Fibroblast of lung (primary cell): ENCODE measurements around the gene LGI2. TPM values are rescaled to one million over a fixed set of nuclear protein-coding genes. Genes with fewer than 3 reads are reported as not detected.

Experiments used
- DNase-seq, 2 donors: peaks; one replicate each; pipeline versions ENCODE4 v3.0.0 to v3.0.0-alpha.2; 2010; ENCODE audit warnings: low read depth in 2 of 2
- H2AFZ ChIP-seq: 2 replicates; pipeline ENCODE4 v1.5.1; 2012; ENCODE audit warnings: low read length, control low read depth, inconsistent platforms
- H3K27ac ChIP-seq: 2 replicates; pipeline ENCODE4 v1.5.1; 2011; ENCODE audit warnings: low read length, control low read depth; ENCODE audit not compliant: insufficient read depth
- H3K27me3 ChIP-seq: 2 replicates; pipeline ENCODE4 v1.5.1; 2011; ENCODE audit warnings: mild to moderate bottlenecking, low read length; ENCODE audit not compliant: control insufficient read depth, insufficient read depth
- H3K36me3 ChIP-seq: 2 replicates; pipeline ENCODE4 v1.5.1; 2011; ENCODE audit warnings: low read length; ENCODE audit not compliant: control insufficient read depth, insufficient read depth
- H3K4me1 ChIP-seq: 2 replicates; pipeline ENCODE4 v1.5.1; 2011; ENCODE audit warnings: low read length; ENCODE audit not compliant: control insufficient read depth, insufficient read depth; ENCODE audit errors: extremely low read depth
- H3K4me2 ChIP-seq: 2 replicates; pipeline ENCODE4 v1.5.1; 2011; ENCODE audit warnings: low read length, control low read depth; ENCODE audit not compliant: insufficient read depth; ENCODE audit errors: extremely low read depth
- H3K4me3 ChIP-seq, 4 experiments: fragments of 200-600 bp in 1 of 4; sonication (generic) in 1 of 4; replicated peaks in 1 of 4; 2 replicates each; pipeline ENCODE4 v1.5.1; 2011 to 2016; ENCODE audit warnings: low read length in 4 of 4, low read depth in 3 of 4, mild to moderate bottlenecking in 3 of 4, control low read depth in 2 of 4, inconsistent platforms in 1 of 4, mixed read lengths in 1 of 4; ENCODE audit not compliant: insufficient read depth in 1 of 4; ENCODE audit errors: control extremely low read depth in 1 of 4
- H3K79me2 ChIP-seq: 2 replicates; pipeline ENCODE4 v1.5.1; 2012; ENCODE audit warnings: mild to moderate bottlenecking, low read length, inconsistent platforms; ENCODE audit not compliant: control insufficient read depth, insufficient read depth
- H3K9ac ChIP-seq: 2 replicates; pipeline ENCODE4 v1.5.1; 2011; ENCODE audit warnings: mild to moderate bottlenecking, low read length, control low read depth; ENCODE audit not compliant: insufficient read depth
- H3K9me3 ChIP-seq: 2 replicates; pipeline ENCODE4 v1.5.1; 2012; ENCODE audit warnings: low read depth, low read length; ENCODE audit not compliant: control insufficient read depth, insufficient read depth
- H4K20me1 ChIP-seq: 2 replicates; pipeline ENCODE4 v1.5.1; 2011; ENCODE audit warnings: low read length; ENCODE audit not compliant: control insufficient read depth, insufficient read depth; ENCODE audit errors: extremely low read depth
- CTCF ChIP-seq, 2 donors: IDR thresholded peaks in 1 of 2; conservative IDR thresholded peaks in 1 of 2; 1 replicate in 1 of 2; 2 replicates in 1 of 2; pipeline ENCODE4 v1.5.1; 2011 to 2012; ENCODE audit warnings: low read length in 2 of 2, control low read depth in 1 of 2, inconsistent platforms in 1 of 2, low read depth in 1 of 2, mild to moderate bottlenecking in 1 of 2
- EZH2 ChIP-seq: IDR thresholded peaks from 2 replicates; pipeline ENCODE4 v1.5.1; 2012; ENCODE audit warnings: low read length, control low read depth, mild to moderate bottlenecking; ENCODE audit errors: missing control alignments
- polyA plus RNA-seq, 2 donors: library from polyadenylated mRNA; depleted of rRNA in 1 of 2; stranded (reverse) in 1 of 2; unstranded in 1 of 2; fragments of >200 nt; gene quantifications; 2 replicates each; pipeline ENCODE4 v1.2.1, GENCODE V29; 2011 to 2012; ENCODE audit warnings: missing spikeins in 1 of 2
- total RNA-seq: library from RNA; depleted of rRNA; stranded (reverse); fragments of >200 nt; gene quantifications from 2 replicates; pipeline ENCODE4 v1.2.1, GENCODE V29; 2014

LGI2 gene
- total and polyA plus RNA-seq, 2 donors (not counting 1 experiment from before 2014, with no cell fraction given), result under 0.01 TPM; not detected in 1

- TF ChIP-seq EZH2, result no peak
- TF ChIP-seq CTCF (conservative IDR thresholded peaks at IDR 0.05 in 1 of 2, IDR thresholded peaks at IDR 0.05 in 1 of 2; ENCODE audit: low read depth in 1 of 2, low read length in 2 of 2), result no peak
- no peaks in the 10 kb centered on the region for H3K9me3 ChIP-seq
- H3K79me2 ChIP-seq, result no peaks in the 10 kb centered on the region
- no peak overlapping the region for H3K4me3 ChIP-seq
- peaks cover 2% of the 10 kb centered on the region for H3K27me3 ChIP-seq
- no peaks in the 10 kb centered on the region for H4K20me1 ChIP-seq
- no peak for DNase-seq
- no peak overlapping the region for H3K4me2 ChIP-seq
- no peaks in the 10 kb centered on the region for H3K36me3 ChIP-seq
- H3K4me1 ChIP-seq, result no peaks in the 10 kb centered on the region
- no peak overlapping the region for H2AFZ ChIP-seq
- no peak overlapping the region for H3K27ac ChIP-seq
- no peak overlapping the region for H3K9ac ChIP-seq
Observed at GRCh38 chr4:25060963-25061340, 30.2 kb upstream of the LGI2 start.

DNA sequence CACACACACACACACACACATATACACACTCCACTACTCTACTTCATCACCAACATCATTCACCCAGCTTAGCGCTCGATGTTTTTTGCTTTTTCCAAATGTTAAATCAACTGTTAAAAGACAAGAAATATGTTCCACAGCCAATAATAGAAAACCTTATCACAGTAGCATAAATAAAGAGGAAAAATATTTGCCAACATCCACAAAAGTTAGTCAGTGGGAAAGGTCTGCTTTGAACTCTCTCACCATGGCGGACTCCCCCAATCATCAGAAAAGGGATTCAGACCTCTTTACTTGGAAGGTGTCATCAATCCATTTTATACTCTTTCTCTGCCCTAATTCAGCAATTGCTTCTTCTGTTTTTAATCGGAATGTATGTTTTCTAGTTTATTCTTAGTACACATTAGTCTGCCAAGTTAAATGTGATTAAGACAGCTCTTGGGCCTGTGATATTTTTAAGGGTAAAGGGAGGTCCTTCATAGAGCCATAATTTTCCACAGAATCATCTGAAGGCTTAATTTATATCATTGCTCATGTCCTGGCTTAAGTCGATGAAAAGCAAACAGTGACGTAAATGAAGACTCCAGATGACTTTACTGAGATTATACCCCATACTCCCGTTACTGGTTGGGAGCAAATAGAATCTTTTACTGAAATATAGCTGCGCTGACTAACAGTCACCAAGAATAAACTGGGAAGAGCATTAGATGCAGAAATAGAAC lies 29.7 kb upstream of the LGI2 start:
- Histone ChIP-seq H3K4me3 (no peak overlapping the region), H4K20me1 (no peaks in the 10 kb centered on the region), H3K4me1 (no peaks in the 10 kb centered on the region), H3K9ac (no peak overlapping the region), H3K36me3 (no peaks in the 10 kb centered on the region), H3K9me3 (no peaks in the 10 kb centered on the region), H3K27ac (no peak overlapping the region), H3K27me3 (peaks cover 2% of the 10 kb centered on the region), H3K79me2 (no peaks in the 10 kb centered on the region), H2AFZ (no peak overlapping the region), H3K4me2 (no peak overlapping the region)
- TF ChIP-seq EZH2 (no peak), CTCF (conservative IDR thresholded peaks at IDR 0.05 in 1 of 2, IDR thresholded peaks at IDR 0.05 in 1 of 2; ENCODE audit: low read depth in 1 of 2, low read length in 2 of 2) (no peak)
- DNase-seq, result peak in 1 of 2 donors; percentile 5

GRCh38 chr4:25059791-25060190 lies 29.0 kb upstream of the LGI2 start:
- H3K4me1 ChIP-seq, result no peaks in the 10 kb centered on the region
- H2AFZ ChIP-seq, result no peak overlapping the region
- TF ChIP-seq CTCF (conservative IDR thresholded peaks at IDR 0.05 in 1 of 2, IDR thresholded peaks at IDR 0.05 in 1 of 2; ENCODE audit: low read depth in 1 of 2, low read length in 2 of 2) (no peak), EZH2 (no peak)
- H3K4me3 ChIP-seq, result no peak overlapping the region
- no peak for DNase-seq
- no peak overlapping the region for H3K9ac ChIP-seq
- no peaks in the 10 kb centered on the region for H4K20me1 ChIP-seq
- H3K36me3 ChIP-seq, result no peaks in the 10 kb centered on the region
- no peak overlapping the region for H3K27ac ChIP-seq
- no peaks in the 10 kb centered on the region for H3K9me3 ChIP-seq
- H3K4me2 ChIP-seq, result no peak overlapping the region
- peaks cover 2% of the 10 kb centered on the region for H3K27me3 ChIP-seq
- no peaks in the 10 kb centered on the region for H3K79me2 ChIP-seq
